Hippocampal formation (tissue), 2 donors: ENCODE measurements around the gene BABAM2.
"Not testable (repeated sequence)": the region's sequence is repeated elsewhere in the genome, so short reads cannot be mapped to it uniquely, and the experiment has no call there.

Source experiments
- DNase-seq, 2 donors: peaks; one replicate each; lab custom pipeline; 2025; lab: John Stamatoyannopoulos, UW

The BABAM2 gene

DNA sequence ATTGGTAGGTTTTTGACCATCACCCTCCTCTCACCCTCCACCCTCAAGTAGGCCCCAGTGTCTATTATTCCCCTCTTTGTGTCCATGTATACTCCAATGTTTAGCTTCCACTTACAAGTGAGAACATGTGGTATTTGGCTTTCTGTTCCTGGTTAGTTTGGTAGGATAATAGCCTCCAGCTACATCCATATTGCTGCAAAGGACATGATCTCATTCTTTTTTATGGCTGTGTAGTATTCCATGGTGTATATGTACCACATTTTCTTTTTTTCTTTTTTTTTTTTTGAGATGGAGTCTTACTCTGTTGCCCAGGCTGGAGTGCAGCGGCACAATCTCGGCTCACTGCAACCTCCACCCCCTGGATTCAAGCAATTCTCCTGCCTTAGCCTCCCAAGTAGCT, 88.2 kb downstream of the BABAM2 start:
- DNase-seq = not testable (repeated sequence)

DNA sequence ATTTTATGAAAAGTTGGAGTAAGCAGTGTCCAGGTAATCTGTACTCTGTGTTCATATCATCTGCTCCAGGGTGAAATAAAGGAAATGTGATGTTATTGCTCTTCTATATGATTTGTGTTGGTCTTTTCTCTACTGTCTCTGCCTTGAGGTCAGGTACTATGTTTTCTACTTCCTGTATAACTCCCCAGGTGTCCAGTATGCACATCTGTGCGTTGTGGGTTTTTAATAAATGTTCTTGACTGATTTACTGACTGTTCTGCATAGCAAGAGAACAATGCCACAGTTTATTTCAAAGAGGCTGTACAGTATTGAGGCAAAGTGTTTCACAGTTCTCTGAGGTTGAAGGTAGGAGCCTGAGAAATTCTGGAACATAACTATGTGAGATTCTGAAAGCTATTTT, 89.7 kb downstream of the BABAM2 start:
- no peak for DNase-seq

DNA sequence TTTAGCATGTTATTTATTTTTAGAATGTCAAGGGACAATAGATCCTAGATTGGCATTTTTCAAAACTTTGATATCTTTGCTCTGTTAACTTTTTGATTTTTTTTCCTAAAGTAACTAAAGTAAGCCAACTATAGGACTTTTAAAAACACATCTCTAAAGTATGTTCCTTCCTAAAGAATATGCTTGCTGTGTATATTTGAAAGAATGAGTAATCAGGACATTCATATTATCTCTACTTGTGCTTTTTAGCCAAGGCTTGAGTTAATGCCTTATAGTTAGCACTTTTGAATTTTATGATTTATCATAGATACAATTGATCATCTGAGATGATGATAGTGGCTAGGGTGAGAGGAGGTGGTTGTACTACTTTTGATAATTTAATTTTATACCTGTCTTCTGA, 93.6 kb downstream of the BABAM2 start:
- DNase-seq = no peak

DNA sequence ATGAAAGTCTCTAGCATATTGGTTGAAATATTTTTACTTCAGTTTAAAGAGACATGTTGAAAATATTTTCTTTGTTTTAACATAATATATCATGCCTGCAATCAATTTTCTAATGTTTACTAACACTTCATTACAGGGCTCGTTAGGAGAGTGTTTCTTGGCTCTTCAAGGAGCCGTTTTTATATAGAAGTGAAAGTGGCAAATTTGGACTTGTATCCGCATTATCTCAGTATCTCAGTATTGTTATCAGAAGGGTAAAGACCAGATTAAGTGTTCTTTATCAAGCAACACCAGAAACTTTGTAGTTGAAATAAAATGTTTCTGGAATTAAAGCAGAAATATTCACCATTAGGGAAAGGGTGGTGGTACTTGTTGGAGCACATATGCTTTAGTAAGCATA, 97.8 kb downstream of the BABAM2 start:
- no peak for DNase-seq

DNA sequence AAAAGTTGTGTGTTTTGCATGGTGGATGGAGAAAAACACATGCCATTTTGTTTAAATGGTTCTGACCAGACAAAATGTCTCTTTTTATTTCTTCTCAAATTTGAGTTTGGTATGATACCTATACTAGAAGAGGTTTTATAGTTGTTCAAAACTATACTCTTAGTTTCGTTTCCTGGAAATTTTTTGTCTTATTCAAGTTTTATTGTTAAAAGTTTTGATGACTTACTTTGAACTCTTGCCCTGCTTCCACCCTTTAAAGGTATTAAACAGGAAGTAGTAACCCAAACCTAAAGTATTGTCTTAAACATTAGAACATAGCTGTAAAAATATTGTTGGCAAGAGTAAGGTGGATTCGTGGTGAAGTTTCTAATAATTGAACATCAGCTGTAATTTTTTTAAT, 98.2 kb downstream of the BABAM2 start:
- no peak for DNase-seq

DNA sequence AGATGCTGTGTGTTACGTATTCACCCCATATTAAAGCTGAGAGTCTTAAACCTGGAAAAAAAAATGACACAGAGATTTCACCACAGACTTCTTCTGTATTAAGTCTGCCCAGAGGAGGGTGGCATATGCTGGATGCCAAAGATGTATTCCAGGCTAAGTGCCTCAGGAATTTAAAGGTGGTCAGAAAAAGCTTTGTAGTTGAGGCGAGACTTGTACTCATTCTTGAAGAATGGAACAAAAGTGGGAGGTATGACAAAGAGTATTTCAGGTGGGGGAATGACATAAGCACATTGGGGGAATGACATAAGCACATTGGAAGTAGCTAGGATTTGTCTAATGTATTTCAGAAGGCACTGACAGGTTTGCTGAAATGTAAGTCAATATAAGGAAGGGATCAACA, 98.6 kb downstream of the BABAM2 start:
- DNase-seq = no peak

DNA sequence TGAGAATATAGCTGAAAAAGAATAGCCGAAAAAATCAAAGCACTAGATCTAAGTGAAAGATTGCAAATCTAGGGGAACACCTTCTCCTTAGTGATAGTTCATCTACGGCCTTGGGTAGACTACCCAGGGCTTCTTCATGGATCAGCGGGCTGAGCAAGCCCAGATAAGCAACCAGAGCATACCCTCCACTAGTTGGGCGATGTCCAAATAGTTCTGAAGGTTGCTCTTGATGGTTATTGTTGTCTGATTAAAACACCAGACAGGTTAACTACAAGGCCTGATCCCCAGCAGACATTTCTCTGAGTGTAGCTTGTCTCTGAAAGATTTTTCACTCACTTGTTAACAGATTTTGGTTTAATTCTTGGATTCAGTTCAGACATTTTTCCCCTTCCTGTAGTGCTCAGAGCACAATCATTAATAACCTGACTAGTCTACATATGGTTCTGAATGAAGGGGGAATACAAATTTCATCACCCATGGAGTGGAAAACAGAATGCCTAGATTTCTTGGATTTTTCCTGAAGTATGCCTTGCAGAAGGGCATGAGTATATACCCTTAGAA, 99.6 kb downstream of the BABAM2 start:
- DNase-seq = no peak

DNA sequence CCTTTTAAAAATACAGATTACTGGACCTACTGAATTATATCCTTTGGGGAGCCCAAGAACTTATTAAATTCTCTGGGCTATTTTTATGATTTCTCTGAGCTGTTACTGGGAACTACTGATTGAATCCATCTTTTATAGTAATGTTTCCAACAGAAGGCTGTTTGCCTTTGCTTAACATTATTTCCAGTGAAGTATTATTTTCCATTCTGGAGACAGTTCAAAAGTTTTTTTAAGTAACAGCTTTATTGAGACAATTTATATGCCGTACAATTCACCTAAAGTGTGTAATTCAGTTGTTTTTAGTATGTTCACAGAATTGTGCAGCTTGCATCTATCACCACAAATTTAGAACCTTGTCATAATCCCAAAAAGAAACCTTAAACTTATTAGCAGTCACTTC, 100.6 kb downstream of the BABAM2 start:
- DNase-seq = no peak

DNA sequence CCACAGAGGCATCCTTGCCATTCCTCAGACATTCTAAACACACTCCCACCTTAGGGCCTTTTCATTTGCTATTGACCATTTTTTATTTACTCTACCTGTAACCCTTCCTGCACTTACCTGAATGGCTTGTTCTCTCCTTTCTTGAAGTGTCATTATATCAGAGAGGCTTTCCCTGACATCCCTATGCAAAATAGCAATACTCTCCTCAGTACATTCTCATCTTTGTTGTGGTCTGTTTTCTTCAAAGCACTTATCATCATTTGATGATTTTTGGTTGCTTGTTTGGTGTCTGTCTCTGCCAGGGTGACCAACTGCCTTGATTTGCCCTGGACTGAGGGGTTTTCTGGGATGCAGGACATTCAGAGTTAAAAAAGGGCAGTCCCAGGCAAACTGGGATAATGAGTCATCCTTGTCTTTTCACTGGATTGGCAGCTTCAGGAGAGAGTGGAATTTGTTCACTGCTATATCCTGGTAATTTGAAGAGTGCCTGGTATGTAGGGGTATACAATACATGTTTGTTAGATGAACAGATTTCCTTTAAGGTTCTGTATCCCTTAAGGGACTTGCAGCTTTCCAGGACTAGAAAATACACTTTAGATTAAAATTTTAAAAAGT, 102.4 kb downstream of the BABAM2 start:
- DNase-seq = no peak

DNA sequence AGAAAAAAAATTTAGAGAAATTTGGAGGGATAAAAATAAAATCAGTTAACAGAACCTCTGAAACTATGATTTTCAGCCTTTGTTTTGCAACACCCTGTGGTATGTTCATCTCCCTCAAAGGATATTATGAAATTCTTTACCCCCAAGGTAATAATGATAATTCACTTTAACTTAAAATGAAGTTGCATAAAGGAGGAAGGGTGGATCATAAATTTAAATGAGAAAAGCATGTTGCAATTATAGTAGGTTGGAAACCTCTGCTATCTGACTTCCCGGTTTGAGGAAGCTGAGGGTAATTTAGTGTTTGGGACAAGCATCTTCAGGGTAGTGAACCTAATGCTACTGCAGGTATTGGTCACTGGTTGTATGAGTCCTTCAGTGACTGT, 102.9 kb downstream of the BABAM2 start:
- DNase-seq = no peak

DNA sequence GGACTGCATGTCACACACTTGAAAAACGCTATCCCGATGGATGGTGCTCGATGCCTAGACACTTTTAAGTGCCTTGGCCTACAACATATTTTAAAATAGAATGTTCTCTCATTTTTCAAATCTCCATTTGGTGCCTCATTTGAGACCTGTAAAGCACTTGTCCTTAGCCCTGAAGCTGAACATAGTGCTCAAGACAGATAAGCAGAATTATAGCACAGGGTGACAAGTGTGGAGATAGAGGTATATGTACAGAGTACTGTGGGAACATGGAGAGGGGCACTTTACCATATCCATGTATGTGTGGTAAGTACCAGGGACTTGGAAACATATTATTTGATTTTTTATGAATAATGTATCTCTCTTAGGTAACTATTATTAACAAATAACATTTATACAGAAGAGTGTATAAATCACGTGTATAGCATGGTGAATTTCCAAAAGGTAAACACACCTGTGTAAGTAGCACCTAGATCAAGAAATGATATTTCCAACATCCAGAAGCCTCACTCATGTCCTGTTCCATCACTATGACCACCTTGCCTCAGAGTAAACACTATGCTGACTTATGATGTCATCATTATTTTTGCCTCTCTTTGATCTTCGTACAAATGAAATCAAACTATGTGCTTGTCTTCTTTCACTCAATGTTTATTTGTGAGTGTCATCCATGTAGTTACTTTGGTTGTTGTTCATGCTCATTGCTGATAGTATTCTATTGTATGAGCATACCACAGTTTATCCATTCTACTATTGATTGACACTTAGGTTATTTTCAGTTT, 103.6 kb downstream of the BABAM2 start:
- DNase-seq = no peak

DNA sequence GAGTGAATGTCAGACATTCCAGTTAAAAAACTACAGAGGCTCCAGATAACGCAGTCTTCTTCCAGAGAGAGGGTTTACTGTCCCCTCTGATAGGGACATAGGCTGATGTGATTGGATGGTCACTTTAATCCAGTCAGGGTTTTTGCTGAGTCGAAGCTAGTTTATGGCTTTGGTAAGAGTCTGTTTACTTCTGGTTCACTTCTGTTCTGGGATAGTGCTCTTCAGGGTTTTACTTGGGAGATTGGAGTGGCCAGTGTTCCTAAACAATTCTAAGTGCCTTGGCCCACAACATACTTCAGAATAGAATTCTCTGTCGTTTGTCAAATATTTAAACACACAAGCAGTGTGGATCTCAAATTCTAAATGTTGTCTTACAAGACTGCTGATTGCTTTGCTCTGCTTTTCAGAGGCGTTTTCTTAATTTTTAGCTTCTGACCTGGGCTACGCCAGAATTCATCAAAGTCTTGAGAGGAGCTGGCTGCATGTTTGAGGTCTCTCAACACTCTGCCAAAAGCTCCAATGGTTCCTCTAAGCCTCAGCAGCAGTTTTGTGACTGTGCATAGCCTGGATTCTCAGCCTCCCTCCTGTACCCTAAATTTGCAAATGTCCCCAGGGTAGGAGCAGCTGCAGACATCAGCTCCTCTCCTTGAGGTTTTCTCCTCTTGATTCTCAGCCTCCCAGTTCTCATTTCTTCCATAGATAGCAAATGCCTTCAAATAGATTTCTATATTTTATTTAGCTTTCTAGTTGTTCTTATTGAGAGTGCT, 105.8 kb downstream of the BABAM2 start:
- no peak for DNase-seq

DNA sequence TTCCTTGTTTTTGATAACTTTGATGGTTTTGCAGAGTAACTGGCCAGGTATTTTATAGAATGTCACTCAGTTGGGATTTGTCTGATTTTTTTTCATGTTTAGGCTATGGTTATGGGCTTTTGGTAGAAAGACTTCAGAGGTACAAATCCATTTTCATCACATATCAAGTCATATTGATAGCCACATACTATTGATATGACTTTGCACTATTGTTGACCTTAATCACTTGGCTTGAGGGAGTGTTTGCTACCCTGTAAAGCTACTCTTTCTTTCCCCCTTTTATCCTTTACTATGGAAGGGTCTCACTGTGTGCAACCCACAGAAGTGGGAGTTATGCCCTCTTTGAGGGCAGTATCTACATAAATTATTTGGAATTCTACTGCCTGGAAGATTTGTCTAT, 109.8 kb downstream of the BABAM2 start:
- no peak for DNase-seq

DNA sequence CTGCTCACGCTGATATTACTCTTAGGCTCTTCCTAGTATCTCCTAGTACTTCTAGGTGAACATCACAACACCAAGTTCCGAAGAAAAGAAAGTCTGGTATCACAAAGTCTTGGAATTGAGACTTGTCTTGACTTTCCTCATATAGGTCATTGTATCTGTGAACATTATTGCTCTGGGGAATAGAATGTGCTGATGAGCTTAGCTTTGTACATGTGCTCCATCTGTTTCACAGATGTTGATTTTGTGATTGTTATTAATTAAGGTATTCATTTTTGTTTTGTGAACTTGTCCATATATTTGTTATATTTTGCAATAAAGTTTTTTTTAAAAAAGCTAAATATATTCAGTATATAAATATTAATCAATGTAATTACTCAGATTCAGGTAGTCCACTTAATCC, 111.7 kb downstream of the BABAM2 start:
- no peak for DNase-seq

DNA sequence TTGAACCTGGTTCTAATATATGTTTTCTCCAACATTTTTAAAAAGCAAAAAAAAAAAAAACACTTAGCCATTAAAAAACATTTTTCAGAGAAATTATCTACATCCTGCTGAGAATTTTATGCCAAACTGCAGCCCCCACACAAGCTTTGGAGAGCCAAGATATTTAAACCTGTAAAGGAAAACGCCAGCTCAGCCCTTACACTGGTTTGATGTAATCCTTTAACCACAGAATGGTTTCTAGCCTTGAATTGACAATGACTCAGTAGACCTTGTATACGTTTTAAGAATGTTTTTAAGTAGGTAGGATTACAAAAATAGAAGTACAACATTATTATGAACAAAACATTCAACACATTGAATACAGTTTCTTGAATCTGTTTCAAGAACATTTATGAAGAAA, 113.6 kb downstream of the BABAM2 start:
- no peak for DNase-seq

DNA sequence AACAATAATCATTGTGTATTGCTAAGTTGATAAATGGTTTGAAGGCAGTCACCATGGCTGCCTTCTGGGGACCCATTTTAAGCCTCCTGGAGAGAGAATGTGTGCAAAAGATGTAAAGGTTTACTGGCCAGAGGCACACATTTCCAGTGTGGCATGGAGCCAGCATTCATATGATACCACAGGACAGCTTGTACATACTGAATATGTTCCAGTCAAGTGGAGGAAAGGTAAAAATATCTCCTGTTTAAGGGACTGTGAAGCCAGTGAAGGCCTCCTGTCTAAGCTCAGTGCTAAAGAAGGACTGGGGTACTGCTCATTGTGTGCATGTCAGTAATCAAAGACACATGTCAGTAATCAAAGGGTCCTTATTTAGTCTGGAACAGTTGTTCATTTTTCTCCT, 119.2 kb downstream of the BABAM2 start:
- no peak for DNase-seq

DNA sequence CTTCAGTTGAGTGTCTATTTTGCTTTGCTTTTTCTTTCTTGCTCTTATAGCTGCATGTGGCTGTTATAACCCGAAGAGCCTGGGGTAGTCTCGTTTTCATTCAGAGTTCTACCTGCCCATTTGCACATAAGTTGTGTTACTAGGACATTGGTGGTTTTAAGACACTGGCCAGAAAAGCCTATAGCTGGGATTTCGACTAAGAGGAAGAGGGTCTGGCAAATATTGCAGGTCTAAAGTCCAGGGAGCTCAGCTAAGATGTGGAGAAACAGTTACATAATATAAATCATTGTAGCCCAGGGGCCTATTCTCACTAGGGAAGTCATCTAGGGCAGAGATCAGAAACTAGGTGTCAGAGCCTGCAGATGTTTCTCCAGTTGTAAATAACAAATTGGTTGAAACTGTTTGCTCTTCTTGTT, 120.8 kb downstream of the BABAM2 start:
- DNase-seq = no peak

DNA sequence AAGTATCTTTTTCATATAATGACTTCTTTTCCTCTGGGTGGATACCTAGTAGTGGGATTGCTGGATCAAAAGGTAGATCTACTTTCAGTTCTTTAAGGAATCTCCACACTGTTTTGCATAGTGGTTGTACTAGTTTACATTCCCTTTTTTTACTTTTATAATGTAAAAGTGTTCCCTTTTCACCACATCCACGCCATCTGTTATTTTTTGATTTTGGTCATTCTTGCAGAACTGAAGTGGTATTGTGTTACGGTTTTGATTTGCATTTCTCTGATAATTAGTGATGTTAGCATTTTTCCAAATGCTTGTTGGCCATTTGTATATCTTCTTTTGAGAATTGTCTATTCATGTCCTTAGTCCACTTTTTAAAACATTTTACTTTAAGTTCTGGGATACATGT, 127.9 kb downstream of the BABAM2 start:
- DNase-seq = not testable (repeated sequence)

DNA sequence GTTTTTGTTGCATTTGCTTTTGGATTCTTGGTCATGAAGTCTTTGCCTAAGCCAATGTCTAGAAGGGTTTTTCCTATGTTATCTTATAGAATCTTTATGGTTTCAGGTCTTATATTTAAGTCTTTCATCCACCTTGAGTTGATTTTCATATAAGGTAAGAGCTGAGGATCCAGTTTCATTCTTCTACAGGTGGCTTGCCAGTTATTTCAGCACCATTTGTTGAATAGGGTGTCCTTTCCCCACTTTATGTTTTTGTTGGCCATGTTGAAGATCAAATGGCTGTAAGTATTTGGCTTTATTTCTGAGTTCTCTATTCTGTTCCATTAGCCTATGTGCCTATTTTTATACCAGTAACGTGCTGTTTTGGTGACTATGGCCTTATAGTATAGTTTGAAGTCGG, 129.0 kb downstream of the BABAM2 start:
- not testable (repeated sequence) for DNase-seq

DNA sequence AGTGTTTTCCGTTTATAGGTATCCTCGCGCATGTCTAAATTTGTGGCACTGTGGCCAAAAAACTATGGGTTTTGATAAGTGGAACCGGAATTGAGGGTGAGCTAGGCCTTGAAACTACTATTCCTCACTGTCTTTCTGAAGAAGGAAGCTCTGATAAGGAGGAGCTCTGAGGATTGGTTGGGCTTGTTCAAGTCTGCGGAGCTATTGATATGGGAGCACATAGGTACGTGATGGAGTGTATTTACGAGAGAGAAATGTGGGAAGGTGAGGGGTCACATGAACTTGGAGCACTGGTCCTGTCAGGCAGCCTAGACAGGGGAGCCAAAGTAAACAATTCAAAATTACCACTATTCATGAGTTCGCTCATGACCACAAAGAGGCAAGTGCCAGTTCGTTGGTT, 131.4 kb downstream of the BABAM2 start:
- DNase-seq = no peak

DNA sequence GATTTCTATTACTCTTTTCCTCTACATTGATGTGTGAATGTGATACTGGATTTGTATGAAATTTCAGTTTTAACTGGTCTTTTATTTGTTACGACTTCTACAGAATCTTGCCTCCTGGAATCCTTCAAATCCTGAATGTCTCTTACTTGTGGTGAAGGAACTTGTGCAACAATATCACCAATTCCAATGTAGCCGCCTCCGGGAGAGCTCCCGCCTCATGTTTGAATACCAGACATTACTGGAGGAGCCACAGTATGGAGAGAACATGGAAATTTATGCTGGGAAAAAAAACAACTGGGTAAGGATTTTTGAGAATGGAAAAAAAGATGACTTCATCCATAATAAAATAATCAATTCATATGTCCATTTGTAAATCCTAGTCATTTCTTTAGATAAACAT, 134.6 kb downstream of the BABAM2 start:
- no peak for DNase-seq

DNA sequence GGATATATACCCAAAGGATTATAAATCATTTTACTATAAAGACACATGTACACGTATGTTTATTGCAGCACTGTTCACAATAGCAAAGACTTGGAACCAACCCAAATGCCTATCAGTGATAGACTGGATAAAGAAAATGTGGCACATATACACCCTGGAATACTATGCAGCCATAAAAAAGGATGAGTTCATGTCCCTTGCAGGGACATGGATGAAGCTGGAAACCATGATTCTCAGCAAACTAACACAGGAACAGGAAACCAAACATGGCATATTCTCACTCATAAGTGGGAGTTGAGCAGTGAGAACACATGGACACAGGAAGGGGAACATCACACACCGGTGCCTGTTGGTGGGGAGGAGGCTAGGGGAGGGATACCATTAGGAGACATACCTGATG, 135.7 kb downstream of the BABAM2 start:
- DNase-seq = not testable (repeated sequence)

DNA sequence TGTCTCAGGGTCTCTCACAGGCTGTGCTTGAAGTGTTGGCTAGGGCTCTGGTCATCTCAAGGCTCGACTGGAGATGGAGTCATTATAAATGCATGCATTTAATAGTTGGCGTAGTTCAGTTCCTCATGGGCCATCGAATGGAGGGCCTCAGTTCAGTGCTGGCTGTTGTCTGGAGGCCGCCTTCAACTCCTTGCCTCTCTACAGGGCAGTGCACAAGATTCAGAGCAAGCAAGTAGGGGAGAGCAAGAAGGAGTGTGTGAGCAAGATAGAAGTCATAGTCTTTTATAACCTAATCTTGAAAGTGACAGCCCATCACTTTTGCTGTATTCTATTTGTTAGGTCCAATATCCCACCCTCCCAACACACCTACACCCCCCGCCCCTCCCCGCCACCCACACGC, 137.5 kb downstream of the BABAM2 start:
- no peak for DNase-seq
